ENCODE results near the gene DNPH1. TPM values are rescaled to one million over a fixed set of nuclear protein-coding genes. Genes with fewer than 3 reads are reported as not detected.

The DNPH1 gene
- total RNA-seq, 1 experiment from 2014 or later, result 43.5 TPM

DNA sequence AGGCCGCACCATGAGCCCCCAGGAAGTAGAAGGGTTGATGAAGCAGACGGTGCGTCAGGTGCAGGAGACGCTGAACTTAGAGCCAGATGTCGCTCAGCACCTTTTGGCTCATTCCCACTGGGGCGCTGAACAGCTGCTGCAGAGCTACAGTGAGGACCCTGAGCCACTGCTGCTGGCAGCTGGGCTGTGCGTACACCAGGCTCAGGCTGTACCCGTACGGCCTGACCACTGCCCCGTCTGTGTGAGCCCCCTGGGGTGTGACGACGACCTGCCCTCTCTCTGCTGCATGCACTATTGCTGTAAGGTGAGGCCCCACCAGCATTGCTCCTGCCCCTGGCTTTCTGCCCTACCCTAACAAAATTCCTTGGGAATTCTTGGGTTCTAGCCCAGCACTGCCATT, 13.1 kb downstream of the DNPH1 start:
- no peak overlapping the region for H3K27ac ChIP-seq
- no peaks in the 10 kb centered on the region for H3F3A ChIP-seq (ENCODE audit: insufficient read depth, low read depth)
- H2AFZ ChIP-seq, result no peak overlapping the region
- H3K4me3 ChIP-seq, result no peak overlapping the region
- no peaks in the 10 kb centered on the region for H3K27me3 ChIP-seq (ENCODE audit: insufficient read depth, low read depth)
- ChIA-PET POLR2A (ENCODE audit: unreplicated experiment) (no interaction called here), CTCF (no interaction called here)
- H3K79me2 ChIP-seq (ENCODE audit: low read depth), result no peaks in the 10 kb centered on the region
- no peak overlapping the region for H3K4me2 ChIP-seq
- H3K9me2 ChIP-seq (ENCODE audit: insufficient read depth), result no peaks in the 10 kb centered on the region
- H3K9me3 ChIP-seq (ENCODE audit: insufficient read depth, low read depth), result no peaks in the 10 kb centered on the region
- BruUV-seq (replicated peaks), result no TSS peak
- H3K4me1 ChIP-seq (replicated peaks; ENCODE audit: insufficient read depth), result no peaks in the 10 kb centered on the region
- no peaks in the 10 kb centered on the region for H3K36me3 ChIP-seq (ENCODE audit: low read depth)
- intact Hi-C loops (cut with micrococcal nuclease; ENCODE audit: unreplicated experiment), result no loop called here
- H4K20me1 ChIP-seq (ENCODE audit: insufficient read depth), result no peaks in the 10 kb centered on the region
- TF ChIP-seq, protein P1, sequence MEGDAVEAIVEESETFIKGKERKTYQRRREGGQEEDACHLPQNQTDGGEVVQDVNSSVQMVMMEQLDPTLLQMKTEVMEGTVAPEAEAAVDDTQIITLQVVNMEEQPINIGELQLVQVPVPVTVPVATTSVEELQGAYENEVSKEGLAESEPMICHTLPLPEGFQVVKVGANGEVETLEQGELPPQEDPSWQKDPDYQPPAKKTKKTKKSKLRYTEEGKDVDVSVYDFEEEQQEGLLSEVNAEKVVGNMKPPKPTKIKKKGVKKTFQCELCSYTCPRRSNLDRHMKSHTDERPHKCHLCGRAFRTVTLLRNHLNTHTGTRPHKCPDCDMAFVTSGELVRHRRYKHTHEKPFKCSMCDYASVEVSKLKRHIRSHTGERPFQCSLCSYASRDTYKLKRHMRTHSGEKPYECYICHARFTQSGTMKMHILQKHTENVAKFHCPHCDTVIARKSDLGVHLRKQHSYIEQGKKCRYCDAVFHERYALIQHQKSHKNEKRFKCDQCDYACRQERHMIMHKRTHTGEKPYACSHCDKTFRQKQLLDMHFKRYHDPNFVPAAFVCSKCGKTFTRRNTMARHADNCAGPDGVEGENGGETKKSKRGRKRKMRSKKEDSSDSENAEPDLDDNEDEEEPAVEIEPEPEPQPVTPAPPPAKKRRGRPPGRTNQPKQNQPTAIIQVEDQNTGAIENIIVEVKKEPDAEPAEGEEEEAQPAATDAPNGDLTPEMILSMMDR (conservative IDR thresholded peaks at IDR 0.05), result no peak
- TF ChIP-seq EZH2 (IDR thresholded peaks at IDR 0.05; ENCODE audit: low read depth), result no peak
- DNase-seq, result no peak

DNA sequence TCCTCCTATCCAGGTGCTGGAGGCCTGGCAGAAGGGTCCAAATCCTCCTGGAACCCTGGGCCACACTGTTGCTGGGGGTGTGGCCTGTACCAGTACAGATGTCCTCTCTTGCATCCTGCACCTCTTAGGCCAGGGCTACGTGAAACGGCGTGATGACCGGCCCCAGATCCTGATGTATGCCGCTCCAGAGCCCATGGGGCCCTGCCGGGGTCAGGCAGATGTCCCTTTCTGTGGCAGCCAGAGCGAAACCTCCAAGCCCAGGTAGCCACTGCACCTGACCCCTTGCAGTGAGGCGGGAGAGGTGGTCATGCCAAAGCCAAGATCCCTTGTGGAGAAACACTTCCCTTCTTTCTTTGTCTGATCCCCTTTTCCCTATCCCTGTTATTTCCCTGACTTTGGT, 14.2 kb downstream of the DNPH1 start:
- DNase-seq, result no peak
- Histone ChIP-seq H3K79me2 (ENCODE audit: low read depth) (no peaks in the 10 kb centered on the region), H3F3A (ENCODE audit: insufficient read depth, low read depth) (no peaks in the 10 kb centered on the region), H3K27ac (no peak overlapping the region), H3K4me3 (no peak overlapping the region), H3K27me3 (ENCODE audit: insufficient read depth, low read depth) (no peaks in the 10 kb centered on the region), H3K4me1 (replicated peaks; ENCODE audit: insufficient read depth) (no peaks in the 10 kb centered on the region), H3K36me3 (ENCODE audit: low read depth) (no peaks in the 10 kb centered on the region), H3K4me2 (no peak overlapping the region), H3K9me3 (ENCODE audit: insufficient read depth, low read depth) (no peaks in the 10 kb centered on the region), H2AFZ (no peak overlapping the region), H4K20me1 (ENCODE audit: insufficient read depth) (no peaks in the 10 kb centered on the region), H3K9me2 (ENCODE audit: insufficient read depth) (no peaks in the 10 kb centered on the region)
- ChIA-PET CTCF (no interaction called here), POLR2A (ENCODE audit: unreplicated experiment) (no interaction called here)
- intact Hi-C loops (cut with micrococcal nuclease; ENCODE audit: unreplicated experiment), result no loop called here
- BruUV-seq (replicated peaks), result no TSS peak
- TF ChIP-seq, protein P1 (conservative IDR thresholded peaks at IDR 0.05), result no peak
- no peak for TF ChIP-seq EZH2 (IDR thresholded peaks at IDR 0.05; ENCODE audit: low read depth)

DNA sequence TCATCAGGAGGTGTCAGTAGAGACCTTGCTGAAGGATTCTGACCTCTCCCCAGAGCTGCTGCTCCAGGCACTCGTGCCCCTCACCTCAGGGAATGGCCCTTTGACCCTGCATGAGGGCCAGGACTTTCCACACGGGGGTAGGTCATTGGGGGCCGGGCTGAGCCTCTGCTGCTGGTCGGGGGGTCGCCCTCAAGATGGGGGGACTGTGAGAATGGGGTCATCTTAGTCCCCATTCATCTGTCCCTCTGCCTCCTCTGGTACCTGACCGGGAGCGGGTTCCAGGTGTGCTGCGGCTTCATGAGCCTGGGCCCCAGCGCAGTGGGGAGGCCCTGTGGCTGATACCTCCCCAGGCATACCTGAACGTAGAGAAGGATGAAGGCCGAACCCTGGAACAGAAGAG, 15.8 kb downstream of the DNPH1 start:
- TF ChIP-seq EZH2 (IDR thresholded peaks at IDR 0.05; ENCODE audit: low read depth), result no peak
- TF ChIP-seq, protein P1 (conservative IDR thresholded peaks at IDR 0.05), result no peak
- H3K4me1 ChIP-seq (replicated peaks; ENCODE audit: insufficient read depth), result no peaks in the 10 kb centered on the region
- H3K27ac ChIP-seq, result no peak overlapping the region
- H3K4me2 ChIP-seq, result no peak overlapping the region
- no peak for DNase-seq
- no peak overlapping the region for H2AFZ ChIP-seq
- intact Hi-C loops (cut with micrococcal nuclease; ENCODE audit: unreplicated experiment), result no loop called here
- no peaks in the 10 kb centered on the region for H3K27me3 ChIP-seq (ENCODE audit: insufficient read depth, low read depth)
- POLR2A ChIA-PET (ENCODE audit: unreplicated experiment), result no interaction called here
- H3F3A ChIP-seq (ENCODE audit: insufficient read depth, low read depth), result no peaks in the 10 kb centered on the region
- no peaks in the 10 kb centered on the region for H4K20me1 ChIP-seq (ENCODE audit: insufficient read depth)
- no TSS peak for BruUV-seq (replicated peaks)
- H3K79me2 ChIP-seq (ENCODE audit: low read depth), result no peaks in the 10 kb centered on the region
- H3K9me3 ChIP-seq (ENCODE audit: insufficient read depth, low read depth), result no peaks in the 10 kb centered on the region
- CTCF ChIA-PET, result no interaction called here
- H3K9me2 ChIP-seq (ENCODE audit: insufficient read depth), result no peaks in the 10 kb centered on the region
- no peaks in the 10 kb centered on the region for H3K36me3 ChIP-seq (ENCODE audit: low read depth)
- H3K4me3 ChIP-seq, result no peak overlapping the region

All from PC-9 (cell line).